Activated naive CD4-positive, alpha-beta T cell treated with anti-CD3 and anti-CD28 coated beads for 36 hours (primary cell): ENCODE results near the gene PLA2G12A. TPM values are rescaled to one million over a fixed set of nuclear protein-coding genes. Genes with fewer than 3 reads are reported as not detected.

Experiments used
- CTCF ChIA-PET: fragments of 350-600 bp; sonication (Branson Sonifier 250); formaldehyde crosslinking; loops from one replicate; lab custom pipeline; 2021; ENCODE audit warnings: antibody characterized with exemption; lab: Charles Lee
- DNase-seq: peaks from one replicate; pipeline ENCODE4 v3.0.0-alpha.2; 2020
- H3K27ac Mint-ChIP-seq: one replicate; pipeline ENCODE4 v1.8.0; 2021; ENCODE audit warnings: mild to moderate bottlenecking, mixed read lengths
- H3K27me3 Mint-ChIP-seq: one replicate; pipeline ENCODE4 v1.8.0; 2021; ENCODE audit warnings: low read depth, mixed read lengths
- H3K36me3 Mint-ChIP-seq: one replicate; pipeline ENCODE4 v1.8.0; 2021; ENCODE audit warnings: low read depth, mixed read lengths
- H3K4me1 Mint-ChIP-seq: one replicate; pipeline ENCODE4 v1.8.0; 2021; ENCODE audit warnings: low read depth, mixed read lengths
- H3K4me3 Mint-ChIP-seq: one replicate; pipeline ENCODE4 v1.8.0; 2021; ENCODE audit warnings: mild to moderate bottlenecking, moderate library complexity, mixed read lengths
- H3K9me3 Mint-ChIP-seq: one replicate; pipeline ENCODE4 v1.8.0; 2021; ENCODE audit warnings: mixed read lengths
- intact Hi-C: fragments of 100-400 bp; cut with micrococcal nuclease; formaldehyde crosslinking; loops from one replicate; pipeline ENCODE4 v1.15.1; 2023
- total RNA-seq, 2 experiments: library from RNA; stranded (reverse); gene quantifications; one replicate each; pipeline ENCODE4 v1.2.3, GENCODE V29; 2021

The PLA2G12A gene
- total RNA-seq, 2 experiments from 2014 or later = 22.8 to 24.3 TPM

- H3K9me3 Mint-ChIP-seq = peaks cover 17% of the 10 kb centered on the region
- no peak overlapping the region for H3K4me3 Mint-ChIP-seq
- DNase-seq = peak; percentile 39
- H3K27me3 Mint-ChIP-seq = no peaks in the 10 kb centered on the region
- peaks cover 29% of the 10 kb centered on the region for H3K36me3 Mint-ChIP-seq
- intact Hi-C loops = loop anchor here (2.0 kb wide), 1 partner anchor 21 kb away; no protein-coding TSS in a partner anchor
- peaks cover 57% of the 10 kb centered on the region for H3K4me1 Mint-ChIP-seq
- peak overlapping the region; percentile 65 for H3K27ac Mint-ChIP-seq
- CTCF ChIA-PET = interaction anchor here (0.6 to 0.8 kb wide), 3 partner anchors 19 to 240 kb away, joined by 3 to 4 read pairs (median 3); no protein-coding TSS in a partner anchor
Measured at GRCh38 chr4:109671350-109671749, 58.5 kb downstream of the PLA2G12A start.

GRCh38 chr4:109665783-109666485 is 63.9 kb downstream of the PLA2G12A start:
- Mint-ChIP-seq H3K4me3 (no peak overlapping the region), H3K9me3 (peaks cover 3% of the 10 kb centered on the region), H3K27me3 (no peaks in the 10 kb centered on the region), H3K4me1 (peaks cover 64% of the 10 kb centered on the region), H3K36me3 (peaks cover 12% of the 10 kb centered on the region), H3K27ac (no peak overlapping the region)
- intact Hi-C loops = loop anchor here (10.0 kb wide), 1 partner anchor 309 kb away; no protein-coding TSS in a partner anchor
- CTCF ChIA-PET = interaction anchor here (0.9 to 1.2 kb wide), 2 partner anchors 23 to 91 kb away, joined by 3 to 4 read pairs; no protein-coding TSS in a partner anchor
- DNase-seq = no peak

- H3K27ac Mint-ChIP-seq = no peak overlapping the region
- no peak overlapping the region for H3K4me3 Mint-ChIP-seq
- H3K27me3 Mint-ChIP-seq = no peaks in the 10 kb centered on the region
- CTCF ChIA-PET = interaction anchor here (0.6 to 1.0 kb wide), 2 partner anchors 114 to 163 kb away, joined by 3 read pairs; no protein-coding TSS in a partner anchor
- intact Hi-C loops = loop anchor here (10.0 kb wide), 1 partner anchor 312 kb away; no protein-coding TSS in a partner anchor
- H3K36me3 Mint-ChIP-seq = peaks cover 5% of the 10 kb centered on the region
- H3K9me3 Mint-ChIP-seq = no peaks in the 10 kb centered on the region
- no peak for DNase-seq
- peaks cover 47% of the 10 kb centered on the region for H3K4me1 Mint-ChIP-seq
Measured at GRCh38 chr4:109662771-109663170, 67.1 kb downstream of the PLA2G12A start.

- Mint-ChIP-seq H3K36me3 (peaks cover 5% of the 10 kb centered on the region), H3K27ac (no peak overlapping the region), H3K27me3 (no peaks in the 10 kb centered on the region), H3K9me3 (no peaks in the 10 kb centered on the region), H3K4me3 (no peak overlapping the region), H3K4me1 (peaks cover 48% of the 10 kb centered on the region)
- CTCF ChIA-PET = interaction anchor here (0.6 kb wide), 1 partner anchor 113 kb away, joined by 3 read pairs; no protein-coding TSS in a partner anchor
- intact Hi-C loops = loop anchor here (10.0 kb wide), 1 partner anchor 313 kb away; no protein-coding TSS in a partner anchor
- DNase-seq = no peak
Measured at GRCh38 chr4:109662116-109662515, 67.8 kb downstream of the PLA2G12A start.

Other genes starting within 250 kb of the PLA2G12A start
- 10 to 100 TPM; 69.1 to 71.8 TPM for gene MCUB, start 169.8 kb downstream of the PLA2G12A start, total RNA-seq
- 10 to 100 TPM; 11.5 to 12.1 TPM for gene CASP6, start 26.6 kb downstream of the PLA2G12A start, total RNA-seq
- not detected for gene CFI, start 71.9 kb upstream of the PLA2G12A start, total RNA-seq
- gene GAR1, start 85.7 kb upstream of the PLA2G12A start, total RNA-seq = 10 to 100 TPM; 18.9 to 24.4 TPM
- gene RRH, start 97.9 kb upstream of the PLA2G12A start, total RNA-seq = not detected
- gene LRIT3, start 118.0 kb upstream of the PLA2G12A start, total RNA-seq = under 1 TPM in 1 of 2 experiments, not detected in 1; 0.05 TPM
- gene EGF, start 182.8 kb upstream of the PLA2G12A start, total RNA-seq = not detected